Right hindlimb (tissue), 1 donor: Measurements from ENCODE around the gene TSR1.

Source experiments
- DNase-seq: peaks from one replicate; pipeline ENCODE4 v3.0.0-alpha.2; 2018

The TSR1 gene

DNA sequence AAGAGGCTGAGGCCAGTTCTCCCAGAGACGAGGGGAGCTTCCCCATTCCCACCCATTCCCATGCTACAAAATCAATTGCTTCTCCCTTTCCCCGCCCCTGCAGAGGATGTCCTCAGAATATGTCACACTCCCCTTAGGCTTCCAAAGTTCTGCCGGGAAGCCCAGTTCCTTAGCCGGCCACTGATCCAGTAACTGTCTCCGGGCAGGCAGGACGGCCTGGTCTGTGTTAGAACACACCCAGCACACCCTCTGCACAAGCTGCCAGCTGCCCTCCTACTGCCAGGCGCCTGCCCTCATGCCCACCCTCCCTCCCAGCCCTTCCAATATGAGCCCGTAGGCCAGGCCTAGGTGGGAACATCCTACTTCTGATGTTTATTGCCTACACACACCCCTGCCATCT lies 32.1 kb upstream of the TSR1 start:
- DNase-seq = no peak

DNA sequence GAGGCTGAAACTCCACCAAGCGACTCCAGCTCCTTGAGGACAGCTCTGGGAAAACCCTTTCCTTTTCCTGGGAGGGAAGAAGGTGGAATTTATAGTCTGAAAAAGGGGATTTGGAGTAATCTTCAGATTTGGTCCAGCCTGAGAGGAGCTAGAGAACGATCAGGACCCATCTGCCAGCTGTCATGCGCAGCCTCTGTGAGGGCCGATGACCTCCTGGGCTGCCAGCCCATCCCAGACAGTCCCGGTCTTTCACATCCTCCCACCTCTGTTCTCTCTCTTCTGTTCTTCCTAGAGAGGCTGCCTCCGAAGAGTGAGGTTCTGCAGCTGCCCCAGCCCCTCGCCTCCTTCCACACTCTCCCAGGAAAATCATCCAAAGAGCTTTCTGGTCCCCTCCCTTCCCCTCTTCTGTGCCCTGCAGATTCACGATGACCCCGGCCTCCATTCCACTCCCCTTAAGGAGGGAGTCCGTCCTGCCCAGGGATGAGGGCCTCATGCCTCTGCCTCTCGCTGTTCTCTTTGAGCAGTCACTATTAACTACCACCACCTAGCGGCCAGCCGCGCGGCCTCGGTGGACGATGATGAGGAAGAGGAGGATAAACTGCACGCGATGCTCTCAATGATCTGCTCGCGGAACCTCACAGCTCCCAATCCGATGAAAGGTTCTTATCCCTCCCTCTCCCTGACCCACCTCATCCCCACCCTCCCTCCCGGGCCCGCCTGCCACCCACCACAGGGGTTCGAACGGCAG lies 30.7 kb upstream of the TSR1 start:
- DNase-seq = no peak

DNA sequence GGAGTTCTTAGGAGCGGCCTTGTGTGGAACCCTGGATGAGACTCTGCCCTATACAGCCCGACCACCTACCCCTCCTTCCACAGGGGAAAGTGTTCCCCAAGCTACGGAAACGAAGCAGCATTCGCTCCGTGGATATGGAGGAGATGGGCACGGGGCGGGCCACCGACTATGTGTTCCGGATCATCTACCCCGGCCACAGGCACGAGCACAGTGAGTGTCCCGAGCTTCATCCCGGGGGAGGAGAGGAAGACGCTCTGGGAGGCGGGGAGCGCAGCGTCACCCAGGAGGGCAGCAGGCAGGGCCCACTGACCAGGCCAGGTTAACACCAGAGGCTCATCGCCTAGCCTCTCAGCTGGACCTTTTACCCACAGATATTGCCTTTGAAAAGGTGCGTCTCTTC lies 28.9 kb upstream of the TSR1 start:
- DNase-seq = no peak

DNA sequence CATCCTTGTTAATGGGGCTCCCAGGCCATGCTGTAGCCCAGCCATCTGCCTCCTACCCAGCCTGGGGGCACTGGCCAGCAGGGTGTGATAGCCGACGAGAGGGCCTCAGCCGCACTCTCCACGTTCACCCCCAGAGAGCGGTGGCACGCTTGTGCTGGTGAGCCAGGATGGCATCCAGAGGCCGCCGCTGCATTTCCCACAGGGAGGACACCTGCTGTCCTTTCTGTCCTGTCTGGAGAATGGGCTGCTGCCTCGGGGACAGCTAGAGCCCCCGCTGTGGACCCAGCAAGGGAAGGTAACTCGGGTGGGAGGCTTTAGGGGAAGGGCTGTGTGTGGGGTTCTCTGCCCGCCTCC lies 28.5 kb upstream of the TSR1 start:
- no peak for DNase-seq

DNA sequence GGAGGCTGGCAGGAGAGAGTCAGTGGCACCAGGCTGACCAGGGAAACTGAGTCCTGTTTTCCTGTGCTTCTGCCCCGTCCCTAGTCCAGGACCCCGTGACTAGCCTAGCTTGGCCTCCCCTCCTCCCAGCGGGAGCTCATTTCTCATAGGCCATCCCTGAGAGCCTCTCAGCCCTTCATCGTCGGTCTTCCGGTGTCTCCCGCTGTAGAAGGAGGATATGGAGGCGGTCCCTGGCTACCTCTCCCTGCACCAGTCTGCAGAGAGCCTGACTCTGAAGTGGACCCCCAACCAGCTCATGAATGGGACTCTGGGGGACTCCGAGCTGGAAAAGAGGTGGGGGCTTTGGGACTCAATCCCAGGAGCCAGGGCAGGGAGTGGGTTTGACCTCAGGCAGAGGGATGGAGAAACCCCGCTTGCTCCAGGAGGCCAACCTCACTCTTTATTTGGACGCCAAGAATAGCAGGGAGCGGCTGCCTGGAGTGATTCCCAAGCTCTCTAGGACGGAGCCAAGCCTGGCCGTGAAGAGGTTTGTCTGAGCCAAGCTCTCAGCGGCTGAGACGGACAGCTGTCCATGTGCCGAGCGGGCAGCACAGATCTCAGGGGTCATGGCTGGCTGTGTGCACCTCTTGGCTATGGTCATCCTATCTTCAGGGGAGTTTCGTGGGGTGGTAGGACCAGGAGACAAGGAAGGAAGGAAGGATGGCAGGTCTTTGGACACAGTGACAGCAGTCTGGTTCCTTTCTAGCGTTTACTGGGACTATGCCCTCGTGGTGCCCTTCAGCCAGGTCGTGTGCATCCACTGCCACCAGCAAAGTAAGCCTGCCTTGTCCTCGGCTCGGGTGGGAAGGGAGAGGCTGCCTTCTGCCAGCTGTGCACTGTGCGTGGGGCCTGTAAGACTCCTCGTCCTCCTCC lies 27.9 kb upstream of the TSR1 start:
- peak; percentile 60 for DNase-seq

DNA sequence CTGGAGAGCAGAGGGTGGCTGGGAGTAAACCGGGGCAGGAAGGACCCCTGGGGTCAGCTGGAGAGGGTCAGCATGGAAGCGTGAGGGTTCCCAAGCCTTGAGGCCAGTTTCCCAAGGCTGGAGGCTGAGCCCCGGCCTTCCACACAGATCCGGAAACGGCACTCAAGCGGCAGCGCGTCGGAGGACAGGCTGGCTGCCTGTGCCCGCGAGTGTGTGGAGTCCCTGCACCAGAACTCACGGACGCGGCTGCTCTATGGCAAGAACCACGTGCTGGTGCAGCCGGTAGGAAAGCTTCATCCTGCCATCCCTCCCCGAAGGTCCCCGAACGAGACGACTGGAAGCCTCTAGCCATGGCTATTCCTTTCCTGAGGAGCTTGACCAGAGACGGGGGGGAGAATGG lies 27.1 kb upstream of the TSR1 start:
- DNase-seq = no peak

DNA sequence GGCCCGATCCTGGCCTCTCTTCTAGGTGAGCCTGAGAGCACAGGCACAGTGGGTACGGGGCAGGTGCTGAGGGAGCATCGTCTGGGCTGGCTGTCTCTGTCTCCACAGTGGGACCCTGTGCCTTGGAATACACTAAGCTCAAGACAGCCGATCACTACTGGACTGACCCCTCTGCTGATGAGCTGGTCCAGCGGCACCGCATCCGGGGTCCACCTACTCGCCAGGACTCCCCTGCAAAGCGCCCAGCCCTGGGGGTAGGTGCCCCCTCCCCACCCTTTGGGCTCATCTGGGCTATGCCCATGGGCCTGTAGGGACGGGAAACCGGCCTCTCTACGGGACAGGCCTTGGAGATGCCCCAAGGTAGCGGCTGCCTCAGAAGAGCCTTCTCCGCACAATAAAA lies 26.6 kb upstream of the TSR1 start:
- DNase-seq = no peak

DNA sequence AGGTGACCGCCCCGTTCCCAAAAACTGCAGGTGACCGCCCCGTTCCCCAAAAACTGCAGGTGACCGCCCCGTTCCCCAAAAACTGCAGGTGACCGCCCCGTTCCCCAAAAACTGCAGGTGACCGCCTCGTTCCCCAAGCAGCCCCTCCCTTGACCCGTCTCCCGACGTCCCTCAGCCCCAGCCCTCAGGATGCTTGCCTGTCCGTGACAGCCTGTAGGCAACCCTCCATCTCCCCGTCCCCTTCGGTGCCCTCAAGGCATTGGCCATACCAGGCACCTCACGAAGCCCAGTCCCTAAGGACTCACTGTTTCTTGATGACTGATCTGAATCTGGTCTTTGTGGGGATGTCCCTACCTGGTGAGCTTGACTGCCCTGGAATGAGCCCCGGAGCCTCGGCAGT lies 26.2 kb upstream of the TSR1 start:
- DNase-seq = no peak

DNA sequence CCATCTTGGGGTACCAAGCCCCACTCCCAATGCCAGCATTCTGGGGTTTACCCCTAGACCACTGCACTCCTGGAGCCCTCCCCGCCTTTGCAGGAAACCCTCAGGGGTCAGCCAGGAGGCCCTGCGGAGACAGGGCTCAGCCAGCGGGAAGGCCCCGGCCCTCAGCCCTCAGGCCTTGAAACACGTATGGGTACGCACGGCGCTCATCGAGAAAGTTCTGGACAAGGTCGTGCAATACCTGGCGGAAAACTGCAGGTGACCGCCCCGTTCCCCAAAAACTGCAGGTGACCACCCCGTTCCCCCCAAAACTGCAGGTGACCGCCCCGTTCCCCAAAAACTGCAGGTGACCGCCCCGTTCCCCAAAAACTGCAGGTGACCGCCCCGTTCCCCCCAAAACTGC lies 25.8 kb upstream of the TSR1 start:
- DNase-seq = no peak

DNA sequence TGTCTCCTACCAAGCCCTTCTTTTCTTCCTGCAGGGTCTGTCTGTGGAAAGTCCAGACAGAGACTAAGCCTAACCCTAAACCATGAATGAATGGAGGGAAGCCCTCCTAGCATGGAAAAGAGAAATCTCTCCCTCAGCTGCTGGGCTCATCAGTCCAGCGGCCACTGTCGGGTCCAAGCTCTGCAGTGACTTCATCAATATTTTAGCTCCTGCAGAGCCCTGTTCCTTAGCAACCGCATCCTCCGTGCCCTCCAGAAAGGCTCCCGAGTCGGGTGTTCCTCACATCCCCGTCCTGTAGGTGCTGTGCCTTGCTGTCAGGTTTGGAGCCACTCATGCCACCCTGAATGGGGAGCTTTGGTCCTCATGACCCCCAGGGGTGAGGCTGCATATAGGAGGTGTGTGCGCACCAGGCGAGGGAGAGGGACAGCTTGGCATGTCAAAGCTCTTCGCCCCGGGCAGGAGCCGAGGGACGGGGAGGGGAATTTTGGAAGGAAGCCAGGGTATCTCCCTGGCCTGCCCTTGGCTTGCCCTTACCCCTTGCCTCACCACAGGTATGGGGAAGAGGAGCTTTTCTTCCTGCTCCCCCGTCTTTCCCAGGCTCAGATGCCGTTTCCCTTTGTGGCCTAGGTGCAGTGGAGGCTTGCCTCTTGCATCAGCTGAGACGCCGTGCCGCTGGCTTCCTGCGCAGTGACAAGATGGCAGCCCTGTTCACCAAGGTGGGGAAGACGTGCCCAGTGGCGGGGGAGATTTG lies 24.9 kb upstream of the TSR1 start:
- no peak for DNase-seq

DNA sequence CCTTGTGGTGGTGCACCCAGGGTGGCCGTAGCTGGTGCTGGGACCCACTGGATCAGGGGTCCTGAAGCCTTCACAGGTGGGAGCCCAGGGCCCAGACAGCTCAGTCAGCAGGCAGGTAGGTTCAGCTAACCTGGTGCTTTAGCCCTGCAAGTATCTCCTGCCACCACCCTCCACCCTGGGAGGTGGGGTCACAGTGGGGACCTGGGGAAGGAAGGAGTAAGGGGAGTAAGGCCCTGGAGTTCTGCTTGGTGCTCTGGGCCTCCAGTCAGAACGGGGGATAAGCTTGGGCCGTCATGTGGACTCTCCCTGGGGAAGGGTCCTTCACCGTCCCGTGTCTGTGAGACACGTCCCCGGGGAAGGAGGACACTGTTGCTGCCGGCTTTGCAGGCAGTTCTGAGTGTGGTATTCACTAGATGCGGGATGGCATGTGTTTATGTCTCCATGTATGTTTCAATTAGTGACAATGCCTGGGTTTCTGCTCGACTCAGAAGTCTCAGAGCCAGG lies 21.7 kb upstream of the TSR1 start:
- peak; percentile 11 for DNase-seq

DNA sequence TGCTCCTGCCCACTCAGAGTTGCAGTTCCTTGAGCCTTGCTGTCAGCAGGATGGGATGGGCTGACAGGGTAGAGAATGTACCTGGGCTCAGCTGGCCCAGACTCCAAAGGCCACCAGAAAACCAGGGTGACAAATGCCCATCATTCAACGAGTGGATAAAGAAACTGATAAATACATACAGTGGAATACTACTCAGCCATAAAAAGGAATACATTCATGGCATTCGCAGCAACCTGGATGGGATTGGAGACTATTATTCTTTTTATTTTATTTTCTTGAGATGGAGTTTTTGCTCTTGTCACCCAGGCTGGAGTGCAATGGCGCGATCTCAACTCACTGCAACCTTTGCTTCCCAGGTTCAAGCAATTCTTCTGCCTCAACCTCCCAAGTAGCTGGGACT lies 21.0 kb upstream of the TSR1 start:
- no peak for DNase-seq

DNA sequence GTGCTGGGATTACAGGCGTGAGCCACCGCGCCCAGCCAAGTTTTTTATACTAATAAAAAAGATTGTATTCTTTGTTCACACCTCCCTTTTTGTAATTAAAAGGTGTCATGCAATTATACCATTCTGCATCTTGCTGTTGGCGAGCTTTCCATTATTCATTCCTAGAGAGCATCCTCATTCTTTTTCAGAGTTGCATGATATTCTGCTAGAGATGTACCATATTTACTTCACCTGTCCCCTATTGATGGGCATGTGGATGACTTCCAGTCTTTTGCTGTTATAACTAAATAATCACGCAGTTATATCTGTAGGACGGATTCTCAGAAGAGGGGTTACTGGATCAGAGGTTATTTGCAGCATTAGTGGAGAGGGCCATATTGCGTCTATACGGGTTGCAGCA lies 18.1 kb upstream of the TSR1 start:
- DNase-seq = no peak

DNA sequence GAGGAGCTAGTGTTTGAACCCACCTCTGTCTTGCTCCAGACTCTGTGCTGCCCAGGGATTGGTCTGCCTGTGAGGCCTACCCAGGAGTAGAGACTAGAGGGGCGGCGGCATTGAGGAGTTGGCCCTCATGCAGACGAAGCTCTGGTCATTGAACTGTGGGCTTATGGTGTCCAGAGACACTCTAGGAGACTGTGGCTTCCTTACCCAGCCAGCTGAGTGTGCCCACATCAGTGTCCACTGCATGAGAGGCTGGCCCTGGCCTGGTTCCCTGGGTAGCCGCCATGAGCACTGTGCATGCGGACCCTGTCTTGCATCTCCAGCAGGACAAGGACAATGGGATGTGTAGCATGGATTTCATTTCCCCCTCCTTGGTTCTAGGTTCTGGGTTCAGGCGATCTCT lies 15.0 kb upstream of the TSR1 start:
- DNase-seq = no peak

DNA sequence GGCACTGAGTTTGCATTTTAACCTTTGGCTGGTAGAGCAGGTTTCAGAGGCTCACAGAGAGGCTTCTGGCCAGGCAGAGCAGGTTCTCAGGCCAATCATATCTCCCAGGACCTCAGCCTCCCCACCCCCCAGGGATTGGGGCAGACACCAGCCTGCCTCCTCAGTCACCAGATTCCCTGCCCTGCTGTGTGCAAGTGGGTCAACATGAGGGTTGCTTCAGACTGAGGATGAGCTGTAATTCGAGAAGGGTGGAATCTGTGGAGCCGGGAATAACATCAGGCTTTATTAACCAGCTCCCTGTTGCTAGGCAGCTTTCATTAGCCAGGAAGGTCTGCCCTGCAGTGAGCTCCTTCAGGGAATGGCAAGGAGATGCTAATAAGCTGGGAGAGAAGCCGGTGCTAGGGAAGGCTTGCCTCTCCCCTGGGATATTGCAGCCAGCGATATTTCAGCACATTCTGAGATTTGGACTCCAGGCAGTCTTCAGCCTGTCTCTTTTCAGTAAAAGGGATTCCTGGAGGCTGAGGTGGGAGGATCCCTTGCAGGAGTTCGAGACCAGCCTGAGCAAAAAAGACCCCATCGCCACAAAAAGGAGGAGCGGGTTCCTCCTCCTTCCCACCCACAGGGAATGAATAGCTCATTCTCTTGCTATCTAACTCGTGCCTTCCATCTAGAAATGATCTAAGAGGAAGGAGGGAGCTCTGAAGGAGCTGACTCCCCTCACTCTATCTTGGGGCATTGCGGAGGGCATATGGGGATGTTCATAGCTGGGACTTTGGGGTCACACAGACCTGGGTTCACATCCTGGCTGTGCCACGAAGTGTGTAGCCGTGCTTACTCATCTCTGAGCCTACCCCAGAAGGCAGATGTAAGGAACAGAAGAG lies 11.8 kb upstream of the TSR1 start:
- DNase-seq = no peak

DNA sequence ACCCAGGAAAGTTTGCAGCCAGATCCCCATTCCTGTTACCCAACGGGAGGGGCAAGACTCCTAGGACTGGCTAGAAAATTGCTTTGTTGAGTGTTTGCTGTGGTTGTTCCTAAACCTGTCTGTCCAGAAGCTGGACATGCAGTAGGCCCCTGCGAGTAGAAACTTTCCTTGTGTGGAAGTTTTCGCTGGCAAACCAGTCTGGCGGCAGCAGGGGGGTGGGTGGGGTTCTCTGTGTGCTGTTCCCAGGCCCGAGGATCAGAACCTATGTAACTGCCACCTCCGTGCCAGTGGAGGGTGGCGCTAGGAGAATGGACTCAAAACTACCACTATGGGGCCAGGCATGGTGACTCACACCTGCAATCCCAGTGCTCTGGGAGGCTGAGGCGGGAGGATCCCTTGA lies 10.2 kb upstream of the TSR1 start:
- no peak for DNase-seq

DNA sequence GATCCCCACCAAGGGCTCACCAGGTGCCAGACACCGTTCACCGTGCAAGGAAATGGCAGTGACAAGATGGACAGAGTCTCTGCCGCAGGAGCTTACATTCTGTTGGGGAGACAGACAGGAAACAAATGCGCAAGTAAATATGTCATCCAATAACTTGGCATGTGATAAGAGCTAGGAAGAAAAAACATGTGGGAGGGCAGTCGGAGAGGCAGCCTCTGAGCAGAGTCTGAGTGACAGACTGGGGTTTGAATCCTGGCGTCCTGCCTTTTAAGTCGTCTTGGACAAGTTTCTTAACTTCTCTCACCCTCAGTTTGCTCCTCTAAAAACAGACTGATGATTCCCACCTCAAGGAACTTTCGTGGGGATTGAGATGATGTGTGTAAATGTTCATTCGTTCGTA lies 8.3 kb upstream of the TSR1 start:
- DNase-seq = no peak

DNA sequence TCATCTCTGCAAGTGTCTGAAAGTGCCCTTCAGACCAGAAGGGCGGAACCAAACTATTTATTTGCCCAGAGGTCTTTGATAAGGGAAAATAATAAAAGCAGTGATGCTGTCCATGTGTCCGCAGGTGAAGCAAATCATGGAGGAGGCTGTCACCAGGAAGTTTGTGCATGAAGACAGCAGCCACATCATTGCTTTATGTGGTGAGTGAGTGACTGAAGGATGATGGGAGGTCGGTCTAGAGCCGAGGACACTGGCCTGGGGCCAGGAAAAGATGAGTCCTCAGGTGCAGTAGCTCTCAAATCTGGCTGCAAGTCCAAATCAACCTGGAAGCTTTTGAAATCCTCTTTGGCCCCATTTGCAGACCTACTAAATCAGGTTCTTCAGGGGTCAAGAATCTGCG lies 7.2 kb upstream of the TSR1 start:
- no peak for DNase-seq

DNA sequence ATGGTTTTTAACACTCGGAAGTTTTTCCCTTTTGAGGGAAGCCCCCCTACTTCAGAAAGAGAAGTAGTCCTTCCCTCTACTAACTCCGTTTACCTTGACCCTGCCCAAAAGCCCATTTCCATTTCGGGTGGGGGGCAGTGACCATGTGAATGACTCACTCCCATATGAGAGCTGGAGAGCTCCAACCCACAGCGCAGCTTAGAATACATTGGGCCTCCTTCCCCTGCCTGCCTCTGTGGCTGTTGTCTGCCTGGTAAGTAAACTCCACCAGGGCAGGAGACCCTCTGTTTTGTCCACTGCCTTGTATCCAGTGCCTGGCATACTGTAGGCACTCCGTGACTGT lies 2.0 kb upstream of the TSR1 start:
- no peak for DNase-seq

DNA sequence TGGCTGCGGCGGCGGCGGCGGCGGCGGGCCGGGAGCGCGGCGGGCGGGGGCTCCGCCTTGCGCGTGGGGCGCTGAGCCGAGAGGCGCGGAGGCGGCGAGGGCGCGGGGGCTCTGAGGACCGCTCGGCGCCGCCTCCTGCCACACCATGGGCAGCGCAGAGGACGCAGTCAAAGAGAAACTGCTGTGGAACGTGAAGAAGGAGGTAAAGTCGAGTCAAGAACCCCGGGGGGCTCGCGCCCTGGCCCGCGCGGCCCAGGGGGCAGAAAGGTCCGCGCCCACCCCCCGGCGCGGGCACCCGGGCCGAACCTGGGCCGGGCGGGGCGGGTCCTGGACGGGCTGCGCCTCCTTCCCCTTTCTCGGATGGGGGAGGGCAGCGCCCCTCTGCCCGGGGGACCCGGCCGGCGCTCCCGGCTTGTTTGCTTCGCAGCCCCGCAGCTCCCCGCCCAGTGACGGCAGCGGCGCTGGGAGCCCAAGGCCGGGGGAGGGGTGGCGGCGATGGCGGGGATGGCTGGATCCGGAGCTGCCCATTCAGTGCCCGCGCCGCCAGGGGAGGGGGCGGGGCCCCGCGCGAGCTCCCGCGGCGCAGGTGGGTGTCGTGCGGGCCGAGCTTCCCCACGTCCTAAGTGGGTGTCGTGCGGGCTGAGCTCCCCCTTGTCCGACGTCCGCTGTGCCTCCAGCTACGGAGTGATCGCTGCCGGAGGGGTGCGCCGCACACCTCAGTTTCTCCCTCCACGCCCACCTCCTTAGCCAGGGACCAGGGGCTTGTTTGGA lies 1.5 kb upstream of the TSR1 start:
- DNase-seq = peak; percentile 63

DNA sequence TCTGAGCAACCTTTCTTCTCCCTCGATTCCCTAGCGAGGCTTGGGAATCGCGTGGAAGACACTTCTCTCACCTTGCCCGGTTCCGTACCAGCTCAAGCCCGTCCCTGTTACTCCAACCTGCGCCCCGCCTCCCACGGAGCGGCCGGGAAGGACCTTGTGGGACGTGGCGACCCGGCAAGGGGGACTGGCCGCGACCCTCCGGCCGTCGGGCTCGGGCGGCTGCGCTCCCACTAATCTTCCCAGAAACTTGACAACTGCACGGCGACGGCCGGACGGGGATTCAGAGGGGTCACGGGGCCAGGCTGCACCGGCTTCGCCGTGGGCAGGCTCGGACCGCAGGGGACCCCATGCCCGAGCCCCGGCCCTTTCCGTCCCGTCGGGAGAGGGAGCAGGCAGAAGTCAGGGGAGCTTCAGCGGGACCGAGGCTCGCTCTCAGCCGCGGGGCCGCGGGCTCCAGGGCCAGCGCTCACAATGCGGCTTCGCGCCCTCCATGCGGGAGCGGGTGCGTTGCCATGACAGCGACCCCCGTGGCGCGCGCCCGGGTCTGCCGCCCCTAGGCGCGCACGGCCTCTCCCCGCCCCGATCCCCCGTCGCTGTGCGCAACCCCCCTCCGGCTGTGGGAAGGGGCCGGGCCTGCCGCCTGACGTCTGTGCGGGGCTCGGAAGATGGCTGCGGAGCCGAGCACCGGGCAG lies 741 bp upstream of the TSR1 start, which contains the start of gene SGSM2:
TSS of gene SGSM2 (plus strand) at position 650 of the 692 bp plus-strand sequence. CDS start 188 bp downstream, outside the sequence.
- DNase-seq = peak; percentile 85
